Muscle of arm (tissue), 12 donors: Measurements from ENCODE around the gene NCOA3. TPM values are rescaled to one million over a fixed set of nuclear protein-coding genes. Genes with fewer than 3 reads are reported as not detected.

ENCODE experiments used
- DNase-seq: peaks from one replicate; pipeline ENCODE4 v3.0.0-alpha.2; 2013
- polyA plus RNA-seq, 12 donors: library from polyadenylated mRNA; unstranded; fragments of 120-200 nt; gene quantifications; one replicate each; pipeline ENCODE4 v1.2.1, GENCODE V29; 2013; ENCODE audit not compliant: insufficient read length in 12 of 12

The NCOA3 gene
- polyA plus RNA-seq, 12 donors: 12.4 to 26.2 (median 15.2) TPM; not detected in 1

- no peak for DNase-seq
These were observed 163.7 kb downstream of the NCOA3 start for GRCh38 chr20:47665221-47665991.

- DNase-seq: no peak
These were observed 164.6 kb downstream of the NCOA3 start for GRCh38 chr20:47666304-47666703.

- no peak for DNase-seq
These were observed 165.4 kb downstream of the NCOA3 start for GRCh38 chr20:47667086-47667485.

GRCh38 chr20:47667531-47668312 lies 166.0 kb downstream of the NCOA3 start:
- DNase-seq: no peak

DNA sequence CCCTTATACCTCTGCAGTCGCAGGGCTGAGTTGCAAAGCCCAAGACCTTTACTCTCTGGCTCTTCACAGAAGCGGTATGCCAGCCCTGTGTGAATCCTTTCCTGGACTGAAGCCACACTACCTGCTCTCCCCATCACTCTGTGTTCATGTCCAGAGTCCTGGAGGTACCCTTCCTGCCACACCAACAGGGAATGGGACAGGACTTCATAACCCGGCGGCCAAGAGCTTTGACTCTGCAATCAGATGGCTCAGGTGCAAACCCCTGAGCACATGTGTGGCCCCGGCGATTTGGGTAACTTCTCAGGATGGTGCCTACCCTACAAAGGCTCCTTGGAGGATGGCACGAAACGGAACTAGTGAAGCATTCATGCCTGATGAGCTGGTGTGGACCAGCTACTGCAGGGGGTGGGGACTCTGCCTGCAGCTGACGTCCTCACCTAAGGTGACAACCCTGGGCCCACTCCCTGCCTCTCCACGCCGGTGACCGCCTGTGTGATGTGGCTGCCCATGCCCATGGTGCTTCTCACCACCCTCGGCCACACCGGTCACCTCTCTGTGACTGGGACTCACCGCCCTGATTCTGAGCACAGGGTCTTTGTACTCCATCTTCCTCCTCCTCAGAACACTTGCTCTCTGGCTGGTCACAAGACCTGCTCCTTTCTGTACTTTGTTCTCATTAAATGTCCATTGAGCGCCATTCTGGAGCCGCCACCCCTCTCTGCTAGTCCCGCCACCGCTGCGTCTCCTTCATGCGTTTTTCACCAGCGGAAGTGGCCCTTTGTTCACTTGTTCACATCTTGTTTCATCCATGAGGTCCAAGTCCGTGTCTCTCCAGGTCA lies 166.8 kb downstream of the NCOA3 start:
- DNase-seq: no peak

- no peak for DNase-seq
These were observed 167.4 kb downstream of the NCOA3 start for GRCh38 chr20:47669152-47669425.

DNA sequence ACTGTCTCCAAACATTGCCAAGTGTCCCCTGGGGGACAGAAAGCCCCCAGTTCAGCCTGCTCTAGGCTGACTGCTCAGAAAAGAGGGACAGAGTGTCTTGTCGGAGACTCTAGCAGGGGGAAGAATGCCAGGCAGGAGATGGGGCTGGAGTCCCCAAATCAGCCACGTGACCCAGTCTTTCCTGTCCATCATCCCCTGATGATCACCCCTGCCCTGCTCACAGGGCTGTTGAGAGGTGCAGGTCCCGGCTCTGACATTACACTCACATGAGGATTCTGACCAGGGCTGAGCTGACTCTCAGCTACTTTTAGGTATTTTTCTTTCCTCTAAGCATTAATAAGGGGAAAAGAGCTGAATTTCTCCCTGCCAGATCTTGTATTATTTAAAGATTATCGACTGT lies 167.8 kb downstream of the NCOA3 start:
- no peak for DNase-seq

DNA sequence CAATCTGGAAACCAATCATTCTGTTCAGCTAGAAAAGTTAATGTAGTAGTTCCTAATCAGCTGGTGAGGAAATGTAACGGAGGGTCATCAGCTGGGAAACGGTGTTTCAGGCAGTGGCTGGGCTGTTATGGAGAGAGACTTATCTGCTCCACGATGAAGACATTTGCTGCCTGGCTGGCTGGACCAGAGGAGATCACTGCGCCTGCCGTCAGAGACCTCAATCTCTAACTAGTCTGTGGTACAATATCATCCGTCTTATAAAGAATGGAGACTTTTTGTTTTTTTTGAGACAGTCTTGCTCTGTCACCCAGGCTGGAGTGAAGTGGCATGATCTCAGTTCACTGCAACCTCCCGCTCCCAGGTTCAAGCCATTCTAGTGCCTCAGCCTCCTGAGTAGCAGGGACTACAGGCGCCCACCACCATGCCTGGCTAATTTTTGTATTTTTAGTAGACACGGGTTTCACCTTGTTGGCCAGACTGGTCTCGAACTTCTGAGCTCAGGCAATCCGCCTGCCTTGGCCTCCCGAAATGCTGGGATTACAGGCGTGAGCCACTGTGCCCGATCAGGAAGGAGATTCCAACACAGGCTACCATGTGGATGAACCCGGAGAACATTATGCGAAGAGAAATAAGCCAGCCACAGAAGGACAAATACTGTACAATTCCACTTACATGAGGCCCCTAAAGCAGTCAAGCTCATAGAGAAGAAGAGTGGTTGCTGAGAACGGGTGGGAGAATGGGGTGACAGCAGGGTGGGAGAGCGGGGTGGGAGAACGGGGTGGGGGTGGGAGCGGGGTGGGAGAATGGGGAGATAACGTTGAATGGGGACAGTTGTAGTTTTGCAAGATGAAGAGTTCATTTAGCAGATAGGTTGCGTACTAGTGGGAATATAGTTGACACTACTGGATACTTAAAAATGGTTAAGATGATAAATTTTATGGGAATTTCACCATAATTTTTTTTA lies 168.5 kb downstream of the NCOA3 start:
- DNase-seq: no peak

DNA sequence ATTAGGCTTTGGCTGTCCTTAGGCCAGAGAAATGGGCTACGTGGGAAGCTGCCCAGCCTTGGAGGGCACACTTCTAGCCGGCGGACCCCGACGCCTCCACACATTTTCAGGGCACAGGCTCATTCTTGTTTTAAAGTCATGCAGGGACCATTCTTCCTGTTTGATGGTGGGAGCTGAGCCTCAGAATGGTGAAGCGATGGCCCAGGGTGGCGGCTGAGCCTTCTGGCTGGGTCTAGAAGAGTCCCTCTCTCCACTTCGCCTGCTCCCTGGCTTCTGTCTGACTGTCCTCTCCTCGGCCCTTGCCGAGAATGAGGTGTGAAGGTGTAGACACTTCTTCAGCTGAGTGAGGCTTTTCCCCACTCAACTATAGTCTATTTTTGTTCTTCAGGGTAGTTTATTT lies 169.2 kb downstream of the NCOA3 start:
- DNase-seq: no peak

GRCh38 chr20:47672166-47672565 lies 170.5 kb downstream of the NCOA3 start:
- DNase-seq: no peak

GRCh38 chr20:47672886-47673670 lies 171.4 kb downstream of the NCOA3 start:
- no peak for DNase-seq

DNA sequence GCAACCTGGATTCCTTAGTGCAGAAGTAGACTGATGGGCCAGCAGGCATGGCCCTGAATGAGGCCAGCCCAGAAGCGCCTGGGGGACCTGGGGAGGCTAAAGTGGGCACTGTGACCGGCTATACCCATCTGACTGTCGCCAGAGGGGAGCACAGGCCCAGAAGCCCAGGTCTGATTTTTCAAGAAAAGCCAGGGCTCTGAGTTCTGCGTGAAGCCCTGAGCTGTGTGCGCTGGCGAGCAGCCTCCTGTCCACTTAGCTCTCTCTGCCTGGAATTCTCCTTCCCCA lies 171.9 kb downstream of the NCOA3 start:
- DNase-seq: no peak

GRCh38 chr20:47674145-47674544 lies 172.5 kb downstream of the NCOA3 start:
- no peak for DNase-seq

GRCh38 chr20:47674686-47675085 lies 173.0 kb downstream of the NCOA3 start:
- no peak for DNase-seq

DNA sequence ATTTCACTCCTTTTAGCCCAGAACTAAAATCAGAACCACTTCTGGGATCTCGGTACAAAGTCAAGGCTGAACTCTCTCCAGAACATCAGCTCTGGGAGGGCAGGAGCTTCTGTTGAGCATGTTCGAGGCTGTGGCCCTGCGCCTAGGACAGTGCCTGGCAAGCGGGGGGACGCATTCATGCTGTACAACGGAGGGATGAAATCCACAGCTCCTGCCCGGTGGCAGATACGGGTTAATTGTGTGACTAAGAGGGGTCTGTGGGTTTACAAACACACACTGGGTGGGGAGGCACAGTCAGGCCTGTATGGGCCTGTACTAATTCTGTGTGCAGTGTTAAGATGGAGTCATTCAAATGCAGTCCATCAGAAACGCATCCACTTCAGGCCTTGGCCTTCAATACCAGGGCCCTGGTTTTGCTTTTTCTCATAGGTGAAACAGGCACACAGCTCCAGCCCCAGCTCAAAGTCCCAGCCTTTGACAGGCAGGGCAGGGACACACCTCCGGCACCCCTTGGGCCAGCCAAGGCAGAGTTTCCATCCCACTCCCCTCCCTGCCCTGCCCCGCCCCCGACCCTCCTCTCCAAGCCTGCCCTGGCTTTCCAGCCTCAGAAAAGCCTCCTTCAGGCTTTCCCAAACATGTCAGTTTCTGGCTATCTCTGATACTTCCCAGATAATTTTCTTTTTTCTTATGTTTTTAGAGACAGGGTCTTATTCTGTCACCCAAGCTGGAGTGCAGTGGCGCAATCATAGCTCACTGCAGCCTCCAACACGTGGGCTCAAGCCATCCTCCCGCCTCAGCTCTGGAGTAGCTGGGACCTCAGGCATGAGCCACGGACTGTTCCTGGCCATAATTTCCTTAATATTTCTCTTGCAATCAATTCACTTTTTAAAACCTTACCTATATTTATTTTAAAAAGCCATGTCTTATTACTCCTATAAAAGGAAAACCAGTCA lies 173.8 kb downstream of the NCOA3 start:
- DNase-seq: no peak

- no peak for DNase-seq
These were observed 174.6 kb downstream of the NCOA3 start for GRCh38 chr20:47676219-47676721.

GRCh38 chr20:47676912-47677634 lies 175.4 kb downstream of the NCOA3 start:
- no peak for DNase-seq

DNA sequence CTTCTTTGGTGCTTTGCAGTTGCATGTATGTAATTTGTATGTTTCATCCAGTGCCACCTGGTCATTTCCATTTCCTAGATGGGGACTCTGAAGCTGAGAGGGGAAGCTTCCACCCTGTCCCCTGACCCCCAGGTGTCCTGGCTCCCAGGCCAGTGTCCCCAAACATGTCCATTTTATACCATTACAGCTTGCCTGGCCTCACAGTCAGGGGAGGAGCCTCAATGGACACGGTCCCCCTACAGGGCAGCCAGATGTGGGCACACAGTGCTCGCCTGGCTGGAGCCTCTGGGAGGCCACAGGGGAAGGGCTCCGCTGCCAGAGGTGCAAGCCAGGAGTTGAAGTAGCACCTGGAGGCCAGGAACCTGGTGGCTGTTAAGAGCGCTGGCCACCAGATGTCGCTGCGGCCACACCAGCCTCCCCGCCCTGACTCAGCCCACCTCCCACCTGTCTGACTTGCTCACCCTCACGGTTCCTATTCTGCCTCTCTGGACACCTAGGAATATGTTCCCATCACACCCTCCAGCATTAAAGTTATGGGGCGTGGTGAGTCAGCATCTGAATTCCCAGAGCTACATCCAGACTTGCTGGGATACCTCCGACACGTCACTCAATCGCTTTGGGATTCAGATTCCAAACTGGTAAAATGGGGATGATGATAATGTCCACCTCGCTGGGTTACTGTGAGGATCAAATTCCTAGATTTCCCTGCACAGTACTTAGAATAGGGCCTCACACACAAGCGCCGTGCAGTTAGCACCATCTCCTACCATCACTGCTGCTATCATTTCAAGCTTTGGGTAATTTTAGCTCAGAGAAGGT lies 176.2 kb downstream of the NCOA3 start:
- DNase-seq: peak; percentile 38
